OCI-LY3 (cell line): ENCODE measurements around the gene SAP130.

Experiments used
- H2AFZ ChIP-seq: fragments of 200-600, 300-600 bp; shearing (Covaris generic); 2 replicates; pipeline ENCODE4 v1.6.0; 2014; ENCODE audit warnings: antibody characterized with exemption, low read depth, low read length
- H3K27ac ChIP-seq: fragments of 200-600, 300-600 bp; sonication (generic); 2 replicates; pipeline ENCODE4 v1.5.1; 2014; ENCODE audit warnings: mild to moderate bottlenecking, low read length, moderate library complexity, mixed read lengths
- H3K27me3 ChIP-seq: fragments of 200-600, 300-600 bp; sonication (generic); 2 replicates; pipeline ENCODE4 v1.6.1; 2014; ENCODE audit warnings: low read depth, low read length, mixed read lengths
- H3K36me3 ChIP-seq: fragments of 200-600, 300-600 bp; sonication (generic); replicated peaks from 2 replicates; pipeline ENCODE3; 2014; ENCODE audit warnings: low read depth, low read length, mixed read lengths
- H3K4me1 ChIP-seq: fragments of 300-600, 200-600 bp; sonication (generic); 2 replicates; pipeline ENCODE4 v1.6.1; 2014; ENCODE audit warnings: low read length, mixed read lengths
- H3K4me2 ChIP-seq: fragments of 200-600, 300-600 bp; sonication (generic); 2 replicates; pipeline ENCODE4 v1.6.1; 2014; ENCODE audit warnings: low read length, mixed read lengths
- H3K4me3 ChIP-seq: fragments of 300-600, 200-600 bp; sonication (generic); 2 replicates; pipeline ENCODE4 v1.5.1; 2014; ENCODE audit warnings: antibody characterized with exemption, mild to moderate bottlenecking, low read length, moderate library complexity
- H3K79me2 ChIP-seq: fragments of 300-600, 200-600 bp; shearing (Covaris generic); 2 replicates; pipeline ENCODE4 v1.6.1; 2014; ENCODE audit warnings: mild to moderate bottlenecking, low read length, mixed read lengths
- H3K9ac ChIP-seq: fragments of 300-600, 200-600 bp; shearing (Covaris generic); 2 replicates; pipeline ENCODE4 v1.6.0; 2014; ENCODE audit warnings: mild to moderate bottlenecking, low read length, moderate library complexity
- H3K9me3 ChIP-seq: fragments of 200-600, 300-600 bp; shearing (Covaris generic); 2 replicates; pipeline ENCODE4 v1.6.1; 2014; ENCODE audit warnings: low read length, mixed read lengths; ENCODE audit not compliant: insufficient read depth
- H4K20me1 ChIP-seq: fragments of 200-600, 300-600 bp; sonication (generic); 2 replicates; pipeline ENCODE4 v1.6.1; 2016; ENCODE audit warnings: low read length, mixed read lengths; ENCODE audit not compliant: insufficient read depth
- CTCF ChIP-seq: fragments of 200-600, 300-600 bp; sonication (generic); IDR thresholded peaks from 2 replicates; pipeline ENCODE4 v1.5.1; 2014; ENCODE audit warnings: antibody characterized with exemption, low read length, low read depth
- EZH2phosphoT487 ChIP-seq: fragments of 200-600 bp; shearing (Covaris generic); IDR thresholded peaks from 2 replicates; pipeline ENCODE4 v1.6.1; 2018; ENCODE audit warnings: antibody characterized with exemption, mixed run types, low read depth

Gene SAP130

DNA sequence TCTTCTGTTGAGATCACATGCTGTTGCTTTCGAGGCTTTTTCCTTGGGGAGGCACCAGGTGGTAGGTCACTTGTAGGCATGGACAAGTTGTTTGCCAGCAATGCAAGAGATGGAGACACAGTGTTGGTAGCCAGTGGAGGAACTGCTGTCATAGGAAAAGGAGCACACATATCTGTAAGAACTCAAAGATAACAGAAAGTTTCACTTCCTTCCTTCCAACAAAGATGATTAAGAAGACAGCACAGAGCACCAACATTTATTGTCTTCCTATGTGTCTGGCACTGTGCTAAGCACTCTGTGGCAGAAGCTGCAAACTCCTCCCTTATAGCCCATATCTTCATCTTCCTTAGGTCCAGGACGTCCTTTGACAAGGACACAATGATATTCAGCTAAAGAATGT, 77.6 kb downstream of the SAP130 start:
- Histone ChIP-seq H3K79me2 (no peaks in the 10 kb centered on the region), H3K9me3 (no peaks in the 10 kb centered on the region), H3K27me3 (no peaks in the 10 kb centered on the region), H4K20me1 (no peaks in the 10 kb centered on the region), H2AFZ (no peak overlapping the region), H3K4me2 (no peak overlapping the region), H3K36me3 (peaks cover 33% of the 10 kb centered on the region), H3K4me3 (no peak overlapping the region), H3K4me1 (peaks cover 9% of the 10 kb centered on the region), H3K9ac (no peak overlapping the region), H3K27ac (no peak overlapping the region)
- TF ChIP-seq CTCF (no peak), EZH2phosphoT487 (no peak)

DNA sequence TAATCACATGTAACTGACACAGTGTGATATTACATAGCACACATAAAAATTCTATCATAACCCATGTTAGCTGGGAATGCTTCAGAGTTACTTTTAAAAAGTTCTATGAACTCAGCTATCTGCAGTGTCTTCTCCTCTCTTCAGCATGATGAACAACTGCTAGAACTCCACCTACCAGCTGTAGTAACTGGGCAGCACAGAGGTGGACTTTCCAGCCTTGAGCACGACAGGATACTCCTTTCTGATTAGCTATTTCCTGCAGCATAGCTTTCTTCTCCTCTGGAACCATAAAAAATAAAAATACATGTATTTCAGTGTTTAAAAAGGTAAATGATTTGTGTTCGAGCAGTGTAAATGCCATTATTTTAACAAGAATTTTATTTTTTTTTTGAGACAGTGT, 82.6 kb downstream of the SAP130 start:
- no peak overlapping the region for H2AFZ ChIP-seq
- H3K27me3 ChIP-seq = no peaks in the 10 kb centered on the region
- no peak overlapping the region for H3K27ac ChIP-seq
- no peaks in the 10 kb centered on the region for H3K79me2 ChIP-seq
- H4K20me1 ChIP-seq = no peaks in the 10 kb centered on the region
- no peaks in the 10 kb centered on the region for H3K9me3 ChIP-seq
- H3K36me3 ChIP-seq = peaks cover 42% of the 10 kb centered on the region
- peaks cover 3% of the 10 kb centered on the region; the same call in 1 of the 2 replicates for H3K4me1 ChIP-seq
- no peak overlapping the region for H3K4me2 ChIP-seq
- H3K9ac ChIP-seq = no peak overlapping the region
- H3K4me3 ChIP-seq = no peak overlapping the region
- TF ChIP-seq CTCF (no peak), EZH2phosphoT487 (no peak)

DNA sequence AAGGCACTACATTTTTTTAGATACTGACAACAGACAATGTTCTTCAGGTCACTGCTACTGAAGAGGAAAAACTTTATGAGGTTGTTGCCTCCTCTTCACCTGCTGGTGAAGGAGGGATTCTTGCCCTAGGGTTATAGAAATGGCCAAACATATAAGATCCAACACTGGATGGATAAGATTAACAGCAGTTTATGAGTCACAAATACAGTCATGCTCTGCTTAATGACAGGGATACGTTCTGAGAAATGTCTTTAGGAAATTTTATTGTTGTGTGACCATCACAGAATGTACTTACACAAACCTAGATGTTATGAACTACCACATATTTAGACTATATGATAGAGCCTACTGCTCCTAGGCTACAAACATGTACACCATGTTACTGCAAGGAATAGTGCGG, 84.7 kb downstream of the SAP130 start:
- no peaks in the 10 kb centered on the region for H3K79me2 ChIP-seq
- H3K36me3 ChIP-seq = peaks cover 27% of the 10 kb centered on the region

GRCh38 chr2:127942002-127942401, 85.9 kb downstream of the SAP130 start:
- no peak for TF ChIP-seq EZH2phosphoT487
- no peak for TF ChIP-seq CTCF
- no peak overlapping the region for H3K27ac ChIP-seq
- no peak overlapping the region for H3K4me2 ChIP-seq
- H3K9ac ChIP-seq = no peak overlapping the region
- no peaks in the 10 kb centered on the region for H3K4me1 ChIP-seq
- no peaks in the 10 kb centered on the region for H3K79me2 ChIP-seq
- no peaks in the 10 kb centered on the region for H3K27me3 ChIP-seq
- no peak overlapping the region for H3K4me3 ChIP-seq
- H3K36me3 ChIP-seq = peaks cover 23% of the 10 kb centered on the region
- no peaks in the 10 kb centered on the region for H4K20me1 ChIP-seq
- H3K9me3 ChIP-seq = no peaks in the 10 kb centered on the region
- H2AFZ ChIP-seq = no peak overlapping the region

More for the DNA sequence above, 84.7 kb downstream of the SAP130 start:
- Histone ChIP-seq H3K9ac (no peak overlapping the region), H3K4me1 (no peaks in the 10 kb centered on the region), H3K4me3 (no peak overlapping the region), H3K4me2 (no peak overlapping the region), H3K27me3 (no peaks in the 10 kb centered on the region), H4K20me1 (no peaks in the 10 kb centered on the region), H3K9me3 (no peaks in the 10 kb centered on the region), H3K27ac (no peak overlapping the region), H2AFZ (no peak overlapping the region)
- no peak for TF ChIP-seq CTCF
- TF ChIP-seq EZH2phosphoT487 = no peak
